MV-4-11 (cell line): ENCODE results near the gene CUX1.

ENCODE experiments used
- DNase-seq: peaks from one replicate; lab custom pipeline; 2025; lab: John Stamatoyannopoulos, UW

Gene CUX1

GRCh38 chr7:102072636-102073209, 255.3 kb downstream of the CUX1 start:
- no peak for DNase-seq

- no peak for DNase-seq
Observed at GRCh38 chr7:102073931-102074880, 256.8 kb downstream of the CUX1 start.

GRCh38 chr7:102075126-102075525, 257.7 kb downstream of the CUX1 start:
- DNase-seq = no peak

GRCh38 chr7:102075553-102076135, 258.2 kb downstream of the CUX1 start:
- DNase-seq = no peak

- no peak for DNase-seq
Observed at GRCh38 chr7:102077081-102077480, 259.7 kb downstream of the CUX1 start.

GRCh38 chr7:102079140-102080018, 262.0 kb downstream of the CUX1 start:
- DNase-seq = peak; percentile 36

- DNase-seq = no peak
Observed at GRCh38 chr7:102080019-102080433, 262.6 kb downstream of the CUX1 start.

GRCh38 chr7:102080434-102081243, 263.2 kb downstream of the CUX1 start:
- no peak for DNase-seq

GRCh38 chr7:102081244-102081627, 263.8 kb downstream of the CUX1 start:
- no peak for DNase-seq

- DNase-seq = no peak
Observed at GRCh38 chr7:102082693-102083368, 265.4 kb downstream of the CUX1 start.

GRCh38 chr7:102085218-102085772, 267.9 kb downstream of the CUX1 start:
- no peak for DNase-seq

GRCh38 chr7:102089175-102090098, 272.0 kb downstream of the CUX1 start:
- DNase-seq = no peak

GRCh38 chr7:102093599-102094315, 276.3 kb downstream of the CUX1 start:
- no peak for DNase-seq

GRCh38 chr7:102094316-102094650, 276.9 kb downstream of the CUX1 start:
- no peak for DNase-seq

GRCh38 chr7:102095321-102096011, 278.0 kb downstream of the CUX1 start:
- DNase-seq = no peak

- no peak for DNase-seq
Observed at GRCh38 chr7:102096012-102096332, 278.5 kb downstream of the CUX1 start.

- DNase-seq = no peak
Observed at GRCh38 chr7:102096706-102097427, 279.4 kb downstream of the CUX1 start.
